Cardiac fibroblast (primary cell): ENCODE measurements around the gene RBM20.

Source experiments
- DNase-seq, 2 donors: peaks; one replicate each; pipeline versions ENCODE4 v3.0.0 to v3.0.0-alpha.2; 2010; ENCODE audit warnings: low read depth in 2 of 2
- H3K4me3 ChIP-seq, 2 donors: replicated peaks in 1 of 2; 1 replicate in 1 of 2; 2 replicates in 1 of 2; pipeline ENCODE4 v1.5.1; 2011; ENCODE audit warnings: low read depth in 2 of 2, low read length in 2 of 2, mild to moderate bottlenecking in 2 of 2, moderate library complexity in 1 of 2
- TF ChIP-seq, protein P1 (sequence below): IDR thresholded peaks from one replicate; pipeline ENCODE4 v1.5.1; 2011; ENCODE audit warnings: low read depth, mild to moderate bottlenecking, low read length, inconsistent platforms

RBM20 gene

GRCh38 chr10:110625951-110626855, 17.9 kb upstream of the RBM20 start:
- TF ChIP-seq, protein P1, sequence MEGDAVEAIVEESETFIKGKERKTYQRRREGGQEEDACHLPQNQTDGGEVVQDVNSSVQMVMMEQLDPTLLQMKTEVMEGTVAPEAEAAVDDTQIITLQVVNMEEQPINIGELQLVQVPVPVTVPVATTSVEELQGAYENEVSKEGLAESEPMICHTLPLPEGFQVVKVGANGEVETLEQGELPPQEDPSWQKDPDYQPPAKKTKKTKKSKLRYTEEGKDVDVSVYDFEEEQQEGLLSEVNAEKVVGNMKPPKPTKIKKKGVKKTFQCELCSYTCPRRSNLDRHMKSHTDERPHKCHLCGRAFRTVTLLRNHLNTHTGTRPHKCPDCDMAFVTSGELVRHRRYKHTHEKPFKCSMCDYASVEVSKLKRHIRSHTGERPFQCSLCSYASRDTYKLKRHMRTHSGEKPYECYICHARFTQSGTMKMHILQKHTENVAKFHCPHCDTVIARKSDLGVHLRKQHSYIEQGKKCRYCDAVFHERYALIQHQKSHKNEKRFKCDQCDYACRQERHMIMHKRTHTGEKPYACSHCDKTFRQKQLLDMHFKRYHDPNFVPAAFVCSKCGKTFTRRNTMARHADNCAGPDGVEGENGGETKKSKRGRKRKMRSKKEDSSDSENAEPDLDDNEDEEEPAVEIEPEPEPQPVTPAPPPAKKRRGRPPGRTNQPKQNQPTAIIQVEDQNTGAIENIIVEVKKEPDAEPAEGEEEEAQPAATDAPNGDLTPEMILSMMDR: no peak
- no peak for DNase-seq
- H3K4me3 ChIP-seq: no peak overlapping the region

DNA sequence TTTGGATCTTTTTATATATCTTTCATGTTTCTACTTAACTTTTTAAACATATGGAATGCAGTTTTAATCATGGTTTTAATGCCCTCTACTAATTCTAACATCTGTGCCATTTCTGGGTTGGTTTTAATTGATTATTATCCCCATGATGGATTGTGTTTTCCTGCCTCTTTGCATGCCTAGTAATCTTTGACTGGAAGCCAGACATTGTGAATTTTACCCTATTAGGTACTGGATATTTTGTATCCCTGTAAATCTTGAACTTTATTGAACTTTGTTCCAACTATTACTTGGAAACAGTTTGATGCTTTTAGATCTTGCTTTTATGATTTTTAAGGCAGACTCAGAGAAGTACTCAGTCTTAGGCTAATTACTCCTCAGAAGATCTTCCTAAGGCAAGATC, 16.0 kb upstream of the RBM20 start:
- DNase-seq: no peak
- TF ChIP-seq, protein P1: no peak
- no peak overlapping the region for H3K4me3 ChIP-seq

GRCh38 chr10:110629680-110630191, 14.4 kb upstream of the RBM20 start:
- no peak overlapping the region for H3K4me3 ChIP-seq
- DNase-seq: peak in 1 of 2 donors; percentile 55
- TF ChIP-seq, protein P1: no peak

DNA sequence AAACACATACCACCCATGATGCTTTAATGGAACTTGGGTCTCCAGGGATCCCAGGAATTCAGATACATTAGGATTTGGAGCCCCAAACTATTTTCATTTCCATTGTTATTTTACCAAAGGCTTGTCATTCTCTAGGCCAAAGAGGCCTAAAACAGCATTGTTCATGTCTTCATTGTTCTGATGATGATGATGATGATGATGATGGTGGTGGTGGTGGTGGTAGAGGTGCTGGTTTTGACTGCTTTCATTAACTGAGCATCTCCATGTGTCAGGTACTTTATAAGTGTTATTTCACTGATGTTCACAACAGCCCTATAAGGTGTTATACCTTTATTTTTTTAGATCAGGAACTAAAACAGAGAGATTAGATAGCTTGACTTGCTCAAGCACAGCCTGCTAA, 12.2 kb upstream of the RBM20 start:
- DNase-seq: no peak
- H3K4me3 ChIP-seq: no peak overlapping the region
- TF ChIP-seq, protein P1: no peak

DNA sequence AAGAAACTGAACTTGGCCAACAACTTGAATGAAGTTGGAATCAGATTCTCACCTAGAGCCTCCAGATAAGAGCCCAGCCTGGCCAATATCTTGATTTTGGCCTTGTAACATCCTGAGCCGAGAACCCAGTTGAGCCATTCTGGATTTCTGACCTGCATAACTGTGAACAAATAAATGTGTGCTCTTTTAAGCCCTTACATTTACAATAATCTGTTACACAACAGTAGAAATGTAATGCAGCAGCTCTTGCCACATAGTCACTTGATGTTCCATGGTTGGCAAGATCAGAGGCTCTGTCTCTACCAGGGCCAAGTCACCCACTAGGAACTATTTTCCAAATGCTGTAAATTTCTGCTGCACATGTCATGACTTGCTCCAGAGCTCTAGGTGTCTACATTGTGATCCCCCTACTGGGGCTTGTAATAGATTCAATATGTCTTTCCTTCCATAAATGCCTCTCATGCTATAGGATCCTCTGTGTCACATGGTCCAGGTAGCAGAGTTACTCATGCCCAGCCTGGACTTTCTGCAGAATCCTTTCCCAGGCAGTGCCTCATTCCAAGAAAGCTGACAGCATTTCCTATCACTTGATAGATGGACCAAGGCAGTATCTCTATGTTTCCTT, 11.4 kb upstream of the RBM20 start:
- no peak overlapping the region for H3K4me3 ChIP-seq
- DNase-seq: no peak
- TF ChIP-seq, protein P1: no peak

DNA sequence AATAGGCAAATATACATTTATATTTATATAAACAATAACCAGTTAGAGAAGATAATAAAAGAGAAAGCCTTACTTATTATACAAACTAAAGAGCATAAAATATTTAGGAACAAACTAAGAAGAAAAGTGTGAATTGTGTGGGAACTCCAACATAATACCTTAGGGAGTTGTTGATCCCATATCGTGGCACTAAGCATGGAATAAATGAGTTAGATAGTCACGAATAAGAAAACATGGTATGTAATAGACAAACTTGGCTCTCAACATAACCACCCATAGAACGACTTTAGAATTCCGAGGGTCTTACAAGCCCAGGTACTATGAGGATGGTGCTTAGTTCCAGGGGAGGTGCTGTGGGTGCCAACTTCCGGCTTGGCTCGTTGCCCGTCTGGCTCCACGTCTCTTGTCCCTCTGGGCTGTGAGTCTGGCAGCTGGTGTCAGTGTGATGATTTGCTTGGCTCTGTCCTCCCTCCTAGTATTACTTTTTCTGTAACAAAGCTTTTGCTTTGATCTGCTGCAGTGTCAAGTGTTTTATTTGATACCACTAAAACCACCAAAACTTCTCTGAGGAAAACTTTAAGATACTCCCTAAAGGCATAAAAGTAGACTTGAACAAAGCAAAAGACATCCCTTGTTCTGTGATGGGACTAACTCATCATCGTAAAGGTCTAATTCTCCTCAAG, 9.5 kb upstream of the RBM20 start:
- H3K4me3 ChIP-seq: no peak overlapping the region
- no peak for DNase-seq
- TF ChIP-seq, protein P1: no peak
